ENCODE data around the gene GAGE13. TPM values are rescaled to one million over a fixed set of nuclear protein-coding genes. Genes with fewer than 3 reads are reported as not detected.
"Not testable (repeated sequence)": the region's sequence is repeated elsewhere in the genome, so short reads cannot be mapped to it uniquely, and the experiment has no call there.

Gene GAGE13
- total RNA-seq: not detected

GRCh38 chrX:49331282-49331681, at the start of gene GAGE13:
GAGE13 (plus strand) TSS chrX:49331582; CDS start chrX:49332738, 1,156 bp downstream.
- DNase-seq (ENCODE audit: low spot score); ATAC-seq (ENCODE audit: low FRiP score): not testable (repeated sequence)

- no peak for TF ChIP-seq CTCF (IDR thresholded peaks at IDR 0.05)
- ATAC-seq (ENCODE audit: low FRiP score) (peak; percentile 54), DNase-seq (ENCODE audit: low spot score) (no peak)
These were observed 48.8 kb upstream of the GAGE13 start for GRCh38 chrX:49282647-49283011.

- DNase-seq (ENCODE audit: low spot score): no peak
- TF ChIP-seq CTCF (IDR thresholded peaks at IDR 0.05): no peak
- ATAC-seq (ENCODE audit: low FRiP score): no peak
These were observed 47.2 kb upstream of the GAGE13 start for GRCh38 chrX:49284212-49284611.

- ATAC-seq (ENCODE audit: low FRiP score): peak; percentile 22
- TF ChIP-seq CTCF (IDR thresholded peaks at IDR 0.05): no peak
- DNase-seq (ENCODE audit: low spot score): no peak
These were observed 45.2 kb upstream of the GAGE13 start for GRCh38 chrX:49286136-49286535.

- DNase-seq (ENCODE audit: low spot score): no peak
- ATAC-seq (ENCODE audit: low FRiP score): peak; percentile 37
- no peak for TF ChIP-seq CTCF (IDR thresholded peaks at IDR 0.05)
These were observed 44.8 kb upstream of the GAGE13 start for GRCh38 chrX:49286581-49286980.

GRCh38 chrX:49287665-49288064, 43.7 kb upstream of the GAGE13 start:
- ATAC-seq (ENCODE audit: low FRiP score) (no peak), DNase-seq (ENCODE audit: low spot score) (no peak)
- no peak for TF ChIP-seq CTCF (IDR thresholded peaks at IDR 0.05)

GRCh38 chrX:49290215-49290614, 41.2 kb upstream of the GAGE13 start:
- no peak for ATAC-seq (ENCODE audit: low FRiP score)

More at GRCh38 chrX:49290215-49290614, 41.2 kb upstream of the GAGE13 start:
- TF ChIP-seq CTCF (IDR thresholded peaks at IDR 0.05): no peak
- DNase-seq (ENCODE audit: low spot score): no peak

Data from omental fat pad (tissue), 4 donors.